Esophagus muscularis mucosa (tissue), 4 donors: Measurements from ENCODE around the gene ANKRD22. TPM values are rescaled to one million over a fixed set of nuclear protein-coding genes. Genes with fewer than 3 reads are reported as not detected.

Experiments used
- DNase-seq: peaks from one replicate; pipeline ENCODE4 v3.0.0-alpha.2; 2017; ENCODE audit errors: extremely low spot score
- H3K27ac ChIP-seq, 4 donors: fragments of 200-600 bp; sonication (generic); replicated peaks in 1 of 4; 1 replicate in 3 of 4; 2 replicates in 1 of 4; pipeline ENCODE4 v1.5.1; 2016 to 2019; ENCODE audit warnings: mild to moderate bottlenecking in 1 of 4
- H3K27me3 ChIP-seq, 4 donors: fragments of 200-600 bp; sonication (generic); one replicate each; pipeline versions ENCODE4 v1.5.1 to v1.6.0; 2016 to 2019
- H3K36me3 ChIP-seq, 4 donors: fragments of 200-600 bp; sonication (generic); one replicate each; pipeline ENCODE4 v1.5.1; 2016 to 2019
- H3K4me1 ChIP-seq, 4 donors: fragments of 200-600 bp; sonication (generic); one replicate each; pipeline ENCODE4 v1.5.1; 2016 to 2019
- H3K4me3 ChIP-seq, 4 donors: fragments of 200-600 bp; sonication (generic); 1 replicate in 2 of 4; 2 replicates in 2 of 4; pipeline ENCODE4 v1.5.1; 2016 to 2019; ENCODE audit warnings: mild to moderate bottlenecking in 4 of 4, moderate library complexity in 1 of 4
- H3K9me3 ChIP-seq, 4 donors: fragments of 200-600 bp; sonication (generic); 1 replicate in 3 of 4; 2 replicates in 1 of 4; pipeline ENCODE4 v1.5.1; 2016 to 2019
- EP300 ChIP-seq: sonication (generic); formaldehyde crosslinking; IDR thresholded peaks from one replicate; pipeline ENCODE4 v1.6.1; 2017; ENCODE audit warnings: antibody characterized with exemption
- POLR2A ChIP-seq: fragments of 450-650 bp; IDR thresholded peaks from one replicate; pipeline ENCODE4 v1.6.1; 2017; ENCODE audit warnings: antibody characterized with exemption, moderate library complexity, mild to moderate bottlenecking, low read depth
- POLR2AphosphoS5 ChIP-seq, 2 donors: sonication (generic); formaldehyde crosslinking; IDR thresholded peaks; one replicate each; pipeline ENCODE4 v1.6.1; 2017; ENCODE audit warnings: antibody characterized with exemption in 2 of 2
- WGBS: methylation state at CpG from one replicate; pipeline ENCODE4 v1.1.5; 2018; 5-methylcytosine and 5-hydroxymethylcytosine counted together
- intact Hi-C: fragments of 100-400 bp; cut with DNase I; formaldehyde crosslinking; loops from one replicate; pipeline ENCODE4 v1.15.1; 2023
- total RNA-seq, 4 donors: library from RNA; depleted of rRNA; stranded (reverse); fragments of >200 nt; gene quantifications; one replicate each; pipeline versions ENCODE4 v1.1.0 to v1.2.1, GENCODE V29; 2016
- TF ChIP-seq, protein P1 (sequence below), 3 experiments: fragments of 200-600 bp in 2 of 3; fragments of 450-650 bp in 1 of 3; sonication (generic) in 2 of 3; IDR thresholded peaks; one replicate each; pipeline ENCODE4 v1.5.1; 2017 to 2019; ENCODE audit warnings: antibody characterized with exemption in 3 of 3, mild to moderate bottlenecking in 2 of 3, moderate library complexity in 1 of 3

The ANKRD22 gene
- total RNA-seq, 4 donors from 2014 or later = not detected

DNA sequence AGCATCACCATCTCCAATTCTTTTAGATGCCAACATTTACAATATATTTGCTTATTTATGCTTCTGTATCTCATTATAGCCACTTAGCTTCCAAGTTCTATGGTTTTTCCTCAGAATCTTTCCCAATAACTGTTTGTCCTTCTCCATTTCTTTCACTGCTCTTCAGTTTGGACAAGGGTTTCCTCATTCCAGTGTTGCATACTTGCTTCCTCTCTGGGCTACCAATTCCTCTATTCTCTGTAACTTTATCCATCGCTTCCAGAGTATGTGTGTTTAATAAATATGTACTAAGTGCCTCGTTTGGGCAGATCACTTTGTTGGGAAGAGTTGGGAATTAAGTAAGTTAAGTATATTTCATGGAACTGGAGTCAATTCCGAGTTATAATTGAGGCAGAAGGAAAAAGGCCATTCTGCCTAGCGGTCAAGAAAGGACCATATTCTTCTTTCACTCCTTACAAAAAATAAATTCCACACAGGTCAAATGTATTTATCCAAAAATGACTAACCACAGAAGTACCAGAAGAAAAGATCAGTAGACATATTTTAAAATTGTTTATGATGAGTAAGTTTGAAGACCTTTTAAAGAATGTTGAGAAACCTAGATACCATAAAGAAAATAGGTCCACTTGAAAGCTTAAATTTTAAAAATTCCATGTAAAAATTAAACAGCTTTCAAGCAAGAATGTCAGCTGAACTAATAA is 39.2 kb upstream of the ANKRD22 start:
- intact Hi-C loops = no loop called here
- no peak overlapping the region for H3K4me3 ChIP-seq
- TF ChIP-seq EP300 (no peak), POLR2AphosphoS5 (IDR thresholded peaks at IDR 0.05) (no peak), POLR2A (no peak)
- TF ChIP-seq, protein P1, sequence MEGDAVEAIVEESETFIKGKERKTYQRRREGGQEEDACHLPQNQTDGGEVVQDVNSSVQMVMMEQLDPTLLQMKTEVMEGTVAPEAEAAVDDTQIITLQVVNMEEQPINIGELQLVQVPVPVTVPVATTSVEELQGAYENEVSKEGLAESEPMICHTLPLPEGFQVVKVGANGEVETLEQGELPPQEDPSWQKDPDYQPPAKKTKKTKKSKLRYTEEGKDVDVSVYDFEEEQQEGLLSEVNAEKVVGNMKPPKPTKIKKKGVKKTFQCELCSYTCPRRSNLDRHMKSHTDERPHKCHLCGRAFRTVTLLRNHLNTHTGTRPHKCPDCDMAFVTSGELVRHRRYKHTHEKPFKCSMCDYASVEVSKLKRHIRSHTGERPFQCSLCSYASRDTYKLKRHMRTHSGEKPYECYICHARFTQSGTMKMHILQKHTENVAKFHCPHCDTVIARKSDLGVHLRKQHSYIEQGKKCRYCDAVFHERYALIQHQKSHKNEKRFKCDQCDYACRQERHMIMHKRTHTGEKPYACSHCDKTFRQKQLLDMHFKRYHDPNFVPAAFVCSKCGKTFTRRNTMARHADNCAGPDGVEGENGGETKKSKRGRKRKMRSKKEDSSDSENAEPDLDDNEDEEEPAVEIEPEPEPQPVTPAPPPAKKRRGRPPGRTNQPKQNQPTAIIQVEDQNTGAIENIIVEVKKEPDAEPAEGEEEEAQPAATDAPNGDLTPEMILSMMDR (IDR thresholded peaks at IDR 0.05) = no peak
- 91% methylated on average over 4 of the region's 4 CpGs for WGBS
- no peaks in the 10 kb centered on the region for H3K9me3 ChIP-seq
- DNase-seq = no peak
- no peaks in the 10 kb centered on the region for H3K27me3 ChIP-seq
- H3K4me1 ChIP-seq = peaks cover 2 to 25% (median 13%) of the 10 kb centered on the region in 4 donors
- no peaks in the 10 kb centered on the region for H3K36me3 ChIP-seq
- no peak overlapping the region for H3K27ac ChIP-seq

DNA sequence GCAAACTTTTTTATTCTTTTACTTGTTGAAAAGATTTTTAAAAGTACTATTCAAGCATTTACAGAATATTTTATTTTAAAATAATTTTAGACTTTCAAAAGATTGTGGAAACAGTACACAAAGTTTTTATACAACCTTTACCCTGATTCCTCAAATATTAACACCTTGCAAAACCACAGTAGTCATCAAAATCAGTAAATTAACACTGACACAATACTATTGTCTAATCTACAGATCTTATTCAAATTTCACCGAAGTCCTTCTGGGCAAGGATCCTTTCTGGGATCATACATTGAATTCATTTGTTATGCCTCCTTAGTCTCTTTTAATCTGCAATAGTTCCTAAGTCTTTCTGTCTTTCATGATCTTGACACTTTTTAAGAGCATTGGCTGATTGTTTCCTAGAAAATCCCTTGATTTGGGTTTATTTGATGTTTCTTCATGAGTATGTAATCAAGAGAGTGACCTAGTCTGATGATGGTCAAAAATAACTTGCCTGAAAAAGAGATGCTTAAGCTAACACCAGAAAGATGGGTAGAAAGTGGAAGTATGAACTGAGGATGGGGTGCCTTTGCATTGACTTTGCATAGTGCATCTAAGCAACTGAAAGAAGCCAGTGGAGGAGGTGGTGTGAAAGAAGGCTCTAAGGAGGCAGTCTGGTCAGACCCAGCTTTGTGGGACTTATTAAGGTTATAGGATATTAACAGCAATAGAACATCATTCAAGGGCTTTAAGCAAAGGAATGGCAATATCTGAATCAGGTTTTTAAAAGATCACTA is 38.1 kb upstream of the ANKRD22 start:
- H3K4me3 ChIP-seq = no peak overlapping the region
- H3K27ac ChIP-seq = no peak overlapping the region
- no peaks in the 10 kb centered on the region for H3K36me3 ChIP-seq
- WGBS = 97% methylated on average over 1 of the region's 1 CpG
- no peaks in the 10 kb centered on the region for H3K9me3 ChIP-seq
- TF ChIP-seq, protein P1 (IDR thresholded peaks at IDR 0.05) = no peak
- TF ChIP-seq POLR2A (no peak), POLR2AphosphoS5 (IDR thresholded peaks at IDR 0.05) (no peak), EP300 (no peak)
- intact Hi-C loops = no loop called here
- peaks cover 2 to 21% (median 13%) of the 10 kb centered on the region in 4 donors for H3K4me1 ChIP-seq
- H3K27me3 ChIP-seq = no peaks in the 10 kb centered on the region
- no peak for DNase-seq

DNA sequence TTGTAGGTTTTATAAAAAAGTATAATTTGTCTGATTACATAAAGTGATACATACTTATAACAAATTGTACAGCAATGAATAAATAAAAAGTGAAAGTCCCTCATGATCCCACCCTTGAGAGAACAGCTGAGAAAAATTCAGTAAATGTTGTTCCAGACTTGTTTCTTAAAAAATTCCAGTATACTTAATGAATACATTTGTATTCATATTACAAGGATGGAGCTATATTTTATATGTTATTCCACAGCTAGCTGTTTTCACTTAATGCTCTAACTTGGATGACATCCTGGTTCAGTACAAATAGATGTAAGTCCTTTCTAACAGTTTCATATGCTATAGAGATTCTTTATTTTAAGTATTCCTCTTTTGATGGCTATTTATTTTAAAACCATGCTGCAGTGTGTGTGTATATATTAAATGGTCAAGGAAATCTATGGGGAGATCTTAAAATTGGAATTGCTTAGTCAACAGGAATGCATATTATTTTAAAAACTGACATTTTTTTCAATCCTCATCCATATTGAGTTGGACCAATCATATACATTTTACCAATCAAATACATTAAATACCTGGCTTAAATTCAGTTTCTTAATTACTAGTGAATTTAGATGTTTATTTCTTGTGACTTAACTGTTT is 37.3 kb upstream of the ANKRD22 start:
- peaks cover 2 to 24% (median 15%) of the 10 kb centered on the region in 4 donors for H3K4me1 ChIP-seq
- no peaks in the 10 kb centered on the region for H3K36me3 ChIP-seq
- H3K4me3 ChIP-seq = no peak overlapping the region
- TF ChIP-seq POLR2AphosphoS5 (IDR thresholded peaks at IDR 0.05) (no peak), POLR2A (no peak), EP300 (no peak)
- TF ChIP-seq, protein P1 (IDR thresholded peaks at IDR 0.05) = no peak
- no peaks in the 10 kb centered on the region for H3K9me3 ChIP-seq
- no peak for DNase-seq
- no peak overlapping the region for H3K27ac ChIP-seq
- intact Hi-C loops = no loop called here
- H3K27me3 ChIP-seq = no peaks in the 10 kb centered on the region

GRCh38 chr10:88886557-88886956 is 34.9 kb upstream of the ANKRD22 start:
- Histone ChIP-seq H3K27ac (no peak overlapping the region), H3K27me3 (no peaks in the 10 kb centered on the region), H3K9me3 (no peaks in the 10 kb centered on the region), H3K4me1 (peaks cover 7 to 37% (median 33%) of the 10 kb centered on the region in 4 donors), H3K4me3 (no peak overlapping the region), H3K36me3 (no peaks in the 10 kb centered on the region)
- intact Hi-C loops = no loop called here
- TF ChIP-seq POLR2AphosphoS5 (IDR thresholded peaks at IDR 0.05) (no peak), POLR2A (no peak), EP300 (no peak)
- TF ChIP-seq, protein P1 (IDR thresholded peaks at IDR 0.05) = no peak
- DNase-seq = no peak
